HCT116 (cell line): ENCODE results near the gene CNTNAP2. TPM values are rescaled to one million over a fixed set of nuclear protein-coding genes. Genes with fewer than 3 reads are reported as not detected.

Source experiments
- ATAC-seq: fragments of 200-7000 bp; cut with Tn5 transposase; 2 replicates; pipeline ENCODE4 v1.9.1; 2020; ENCODE audit warnings: mild to moderate bottlenecking, moderate library complexity
- BruUV-seq: library from RNA; stranded (reverse); fragments of 400-500 nt; replicated peaks from 2 replicates; lab custom pipeline; 2021; lab: Mats Ljungman, UMichigan
- CTCF ChIA-PET: fragments of 300-600 bp; sonication (Branson Sonifier 250); formaldehyde crosslinking; loops from one replicate; lab custom pipeline; 2021; ENCODE audit warnings: antibody characterized with exemption; lab: Charles Lee
- POLR2A ChIA-PET: fragments of 300-600, 350-600 bp; sonication (Branson Sonifier 250); formaldehyde crosslinking; loops from one replicate; lab custom pipeline; 2021; ENCODE audit warnings: antibody characterized with exemption; lab: Charles Lee
- RAD21 ChIA-PET, 2 experiments: fragments of 300-600 bp; sonication (Branson Sonifier 250); formaldehyde crosslinking; loops; one replicate each; lab custom pipeline; 2023; ENCODE audit warnings: low total read pairs in 2 of 2; ENCODE audit not compliant: uncharacterized antibody in 2 of 2, unreplicated experiment in 2 of 2, low non-redundant PET in 1 of 2; lab: Charles Lee
- DNase-seq: peaks from one replicate; pipeline ENCODE4 v3.0.0-alpha.2; 2010; ENCODE audit warnings: low read depth, low spot score
- H2AFZ ChIP-seq: fragments of 200-600 bp; shearing (Covaris generic), sonication (generic); 2 replicates; pipeline ENCODE4 v1.6.1; 2017; ENCODE audit warnings: low read depth, mixed run types, mixed read lengths, antibody characterized with exemption, low read length; ENCODE audit not compliant: poor library complexity, severe bottlenecking
- H3K27ac ChIP-seq: 2 replicates; pipeline ENCODE4 v1.5.1; 2012; ENCODE audit warnings: low read depth, low read length
- H3K27me3 ChIP-seq: fragments of 200-600 bp; sonication (generic); 2 replicates; pipeline ENCODE4 v1.6.1; 2016; ENCODE audit warnings: mixed run types, low read length, mixed read lengths; ENCODE audit not compliant: insufficient read depth
- H3K36me3 ChIP-seq, 2 experiments: fragments of 200-500 bp in 1 of 2; fragments of 200-600 bp in 1 of 2; sonication (Bioruptor generic) in 1 of 2; sonication (generic) in 1 of 2; 2 replicates each; pipeline versions ENCODE4 v1.5.1 to v1.6.1; 2014 to 2016; ENCODE audit warnings: low read length in 2 of 2, inconsistent platforms in 1 of 2, mixed read lengths in 1 of 2, mixed run types in 1 of 2; ENCODE audit not compliant: insufficient read depth in 2 of 2, control insufficient read depth in 1 of 2
- H3K4me1 ChIP-seq, 2 experiments: fragments of 200-600 bp in 1 of 2; sonication (generic) in 1 of 2; 2 replicates each; pipeline versions ENCODE4 v1.5.1 to v1.6.1; 2012 to 2017; ENCODE audit warnings: low read length in 2 of 2, inconsistent platforms in 1 of 2, mild to moderate bottlenecking in 1 of 2, mixed read lengths in 1 of 2, mixed run types in 1 of 2, moderate library complexity in 1 of 2; ENCODE audit not compliant: insufficient read depth in 2 of 2, control insufficient read depth in 1 of 2
- H3K4me2 ChIP-seq: fragments of 200-600 bp; sonication (generic); 2 replicates; pipeline ENCODE4 v1.6.1; 2017; ENCODE audit warnings: mixed run types, low read length, mixed read lengths
- H3K4me3 ChIP-seq, 2 experiments: fragments of 200-600 bp in 1 of 2; sonication (generic) in 1 of 2; replicated peaks in 1 of 2; 2 replicates each; pipeline ENCODE4 v1.5.1; 2011 to 2016; ENCODE audit warnings: low read length in 2 of 2, control low read depth in 1 of 2, low read depth in 1 of 2, mild to moderate bottlenecking in 1 of 2, mixed read lengths in 1 of 2, mixed run types in 1 of 2
- H3K79me2 ChIP-seq: fragments of 200-600 bp; sonication (generic); 2 replicates; pipeline ENCODE4 v1.6.1; 2017; ENCODE audit warnings: mild to moderate bottlenecking, mixed run types, low read length, moderate library complexity, mixed read lengths; ENCODE audit not compliant: insufficient read depth
- H3K9ac ChIP-seq: fragments of 200-600 bp; sonication (generic); 2 replicates; pipeline ENCODE4 v1.6.1; 2016; ENCODE audit warnings: low read length, mixed read lengths
- H3K9me2 ChIP-seq: fragments of 200-600 bp; sonication (generic), shearing (Covaris generic); 2 replicates; pipeline ENCODE4 v1.6.1; 2017; ENCODE audit warnings: mixed run types, mild to moderate bottlenecking, moderate library complexity; ENCODE audit not compliant: insufficient read depth
- H3K9me3 ChIP-seq, 2 experiments: fragments of 200-500 bp in 1 of 2; fragments of 200-600 bp in 1 of 2; sonication (Bioruptor generic) in 1 of 2; sonication (generic) in 1 of 2; 2 replicates each; pipeline ENCODE4 v1.6.1; 2014 to 2017; ENCODE audit warnings: low read length in 2 of 2, mixed read lengths in 2 of 2, inconsistent platforms in 1 of 2, low read depth in 1 of 2, mild to moderate bottlenecking in 1 of 2, mixed run types in 1 of 2, moderate library complexity in 1 of 2; ENCODE audit not compliant: control insufficient read depth in 1 of 2, insufficient read depth in 1 of 2
- H4K20me1 ChIP-seq: fragments of 200-600 bp; sonication (generic), shearing (Covaris generic); 2 replicates; pipeline ENCODE4 v1.6.1; 2017; ENCODE audit warnings: mixed run types, mild to moderate bottlenecking, moderate library complexity; ENCODE audit not compliant: insufficient read depth
- CBX3 ChIP-seq: IDR thresholded peaks from 2 replicates; pipeline ENCODE4 v1.6.1; 2012; ENCODE audit warnings: low read depth
- EGR1 ChIP-seq: IDR thresholded peaks from 2 replicates; pipeline ENCODE4 v1.6.1; 2012; ENCODE audit warnings: low read depth
- ELF1 ChIP-seq: IDR thresholded peaks from 2 replicates; pipeline ENCODE4 v1.6.1; 2012; ENCODE audit warnings: low read depth, borderline replicate concordance
- EZH2 ChIP-seq: fragments of 200-600 bp; sonication (generic); IDR thresholded peaks from 2 replicates; pipeline ENCODE4 v1.6.1; 2017; ENCODE audit warnings: antibody characterized with exemption, mixed run types
- EZH2phosphoT487 ChIP-seq: fragments of 200-600 bp; IDR thresholded peaks from 2 replicates; pipeline ENCODE4 v1.6.1; 2018; ENCODE audit warnings: antibody characterized with exemption, borderline replicate concordance
- FOSL1 ChIP-seq: IDR thresholded peaks from 2 replicates; pipeline ENCODE4 v1.6.1; 2012; ENCODE audit warnings: low read depth
- JUND ChIP-seq: IDR thresholded peaks from 2 replicates; pipeline ENCODE4 v1.6.1; 2012
- POLR2A ChIP-seq: IDR thresholded peaks from 2 replicates; pipeline ENCODE4 v1.7.0; 2011; ENCODE audit warnings: borderline replicate concordance; ENCODE audit not compliant: insufficient read depth, insufficient read length; ENCODE audit errors: extremely low read depth
- RAD21 ChIP-seq: IDR thresholded peaks from 2 replicates; pipeline ENCODE4 v1.6.1; 2012; ENCODE audit warnings: low read depth, mild to moderate bottlenecking
- SRF ChIP-seq: IDR thresholded peaks from 2 replicates; pipeline ENCODE4 v1.6.1; 2012; ENCODE audit warnings: low read depth
- ZFX ChIP-seq: fragments of 450-650 bp; IDR thresholded peaks from 2 replicates; pipeline ENCODE4 v1.6.1; 2017
- ZNF274 ChIP-seq: fragments of 200-500 bp; sonication (Bioruptor generic); IDR thresholded peaks from 2 replicates; pipeline ENCODE4 v1.6.1; 2014; ENCODE audit warnings: mild to moderate bottlenecking, low read depth, low read length, inconsistent platforms
- intact Hi-C: fragments of 100-400 bp; cut with micrococcal nuclease; formaldehyde crosslinking; loops from 2 replicates; pipeline ENCODE4 v1.10.0; 2022
- total RNA-seq: library from RNA; stranded (reverse); gene quantifications from one replicate; pipeline ENCODE4 v1.2.1, GENCODE V29; 2021; ENCODE audit not compliant: unreplicated experiment
- TF ChIP-seq, protein P1 (sequence below), 3 experiments: fragments of 200-600 bp in 1 of 3; sonication (generic) in 1 of 3; IDR thresholded peaks in 2 of 3; conservative IDR thresholded peaks in 1 of 3; 2 replicates each; pipeline ENCODE4 v1.5.1; 2012 to 2017; ENCODE audit warnings: low read depth in 2 of 3, low read length in 2 of 3, antibody characterized with exemption in 1 of 3, borderline replicate concordance in 1 of 3, control low read depth in 1 of 3, mild to moderate bottlenecking in 1 of 3, mixed read lengths in 1 of 3, mixed run types in 1 of 3, moderate library complexity in 1 of 3; ENCODE audit not compliant: insufficient read depth in 1 of 3
- TF ChIP-seq, protein P2 (sequence below): IDR thresholded peaks from 2 replicates; pipeline ENCODE4 v1.6.1; 2011; ENCODE audit warnings: mild to moderate bottlenecking, low read length, moderate library complexity; ENCODE audit not compliant: insufficient replicate concordance; ENCODE audit errors: extremely low read depth
- TF ChIP-seq, protein P3 (sequence below): IDR thresholded peaks from 2 replicates; pipeline ENCODE4 v1.6.1; 2012; ENCODE audit warnings: low read depth
- TF ChIP-seq, protein P4 (sequence below): IDR thresholded peaks from 2 replicates; pipeline ENCODE4 v1.6.1; 2012

Gene CNTNAP2
- total RNA-seq, 1 experiment from 2014 or later, result 0.37 TPM

DNA sequence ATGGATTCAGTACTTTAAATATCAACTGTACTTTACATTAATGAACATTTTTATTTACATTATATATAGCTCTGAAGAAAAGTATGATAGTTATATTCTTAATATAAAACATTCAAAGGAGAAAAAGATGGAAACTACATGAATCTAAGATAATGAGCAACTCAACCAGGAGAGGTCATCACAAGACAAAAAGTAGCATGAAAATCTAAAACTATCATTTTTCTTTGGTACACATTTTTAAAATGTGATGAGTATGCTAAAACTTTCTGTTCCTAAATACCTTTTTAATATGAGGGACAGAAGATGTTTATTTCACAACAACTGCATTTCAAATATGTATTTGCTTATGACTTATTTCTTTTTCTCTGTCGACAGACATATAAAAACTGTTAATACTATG lies 2.4 kb downstream of the CNTNAP2 start:
- intact Hi-C loops, result no loop called here
- ATAC-seq, result no peak

More for the DNA sequence above, 2.4 kb downstream of the CNTNAP2 start:
- RAD21 ChIA-PET, result no interaction called here
- Histone ChIP-seq H3K9me2 (no peaks in the 10 kb centered on the region), H3K27me3 (no peaks in the 10 kb centered on the region), H4K20me1 (no peaks in the 10 kb centered on the region), H3K79me2 (no peaks in the 10 kb centered on the region), H3K9me3 (peaks cover 4 to 9% of the 10 kb centered on the region in 2 experiments; a peak in 2 of 4 replicates), H3K27ac (no peak overlapping the region), H2AFZ (no peak overlapping the region), H3K4me2 (no peak overlapping the region), H3K4me3 (no peak overlapping the region), H3K9ac (no peak overlapping the region), H3K36me3 (no peaks in the 10 kb centered on the region), H3K4me1 (no peaks in the 10 kb centered on the region)
- CTCF ChIA-PET, result no interaction called here
- POLR2A ChIA-PET, result no interaction called here
- no TSS peak for BruUV-seq
- no peak for DNase-seq
- TF ChIP-seq ZFX (no peak), FOSL1 (no peak), EZH2phosphoT487 (no peak), JUND (no peak), EGR1 (no peak), ZNF274 (no peak), RAD21 (no peak), EZH2 (no peak), CBX3 (no peak), SRF (no peak), ELF1 (no peak), POLR2A (no peak)
- TF ChIP-seq, protein P1, sequence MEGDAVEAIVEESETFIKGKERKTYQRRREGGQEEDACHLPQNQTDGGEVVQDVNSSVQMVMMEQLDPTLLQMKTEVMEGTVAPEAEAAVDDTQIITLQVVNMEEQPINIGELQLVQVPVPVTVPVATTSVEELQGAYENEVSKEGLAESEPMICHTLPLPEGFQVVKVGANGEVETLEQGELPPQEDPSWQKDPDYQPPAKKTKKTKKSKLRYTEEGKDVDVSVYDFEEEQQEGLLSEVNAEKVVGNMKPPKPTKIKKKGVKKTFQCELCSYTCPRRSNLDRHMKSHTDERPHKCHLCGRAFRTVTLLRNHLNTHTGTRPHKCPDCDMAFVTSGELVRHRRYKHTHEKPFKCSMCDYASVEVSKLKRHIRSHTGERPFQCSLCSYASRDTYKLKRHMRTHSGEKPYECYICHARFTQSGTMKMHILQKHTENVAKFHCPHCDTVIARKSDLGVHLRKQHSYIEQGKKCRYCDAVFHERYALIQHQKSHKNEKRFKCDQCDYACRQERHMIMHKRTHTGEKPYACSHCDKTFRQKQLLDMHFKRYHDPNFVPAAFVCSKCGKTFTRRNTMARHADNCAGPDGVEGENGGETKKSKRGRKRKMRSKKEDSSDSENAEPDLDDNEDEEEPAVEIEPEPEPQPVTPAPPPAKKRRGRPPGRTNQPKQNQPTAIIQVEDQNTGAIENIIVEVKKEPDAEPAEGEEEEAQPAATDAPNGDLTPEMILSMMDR (IDR thresholded peaks at IDR 0.05 in 2 of 3, conservative IDR thresholded peaks at IDR 0.05 in 1 of 3; ENCODE audit: borderline replicate concordance in 1 of 3, insufficient read depth in 1 of 3, low read depth in 2 of 3, low read length in 2 of 3), result no peak
- TF ChIP-seq, protein P2, sequence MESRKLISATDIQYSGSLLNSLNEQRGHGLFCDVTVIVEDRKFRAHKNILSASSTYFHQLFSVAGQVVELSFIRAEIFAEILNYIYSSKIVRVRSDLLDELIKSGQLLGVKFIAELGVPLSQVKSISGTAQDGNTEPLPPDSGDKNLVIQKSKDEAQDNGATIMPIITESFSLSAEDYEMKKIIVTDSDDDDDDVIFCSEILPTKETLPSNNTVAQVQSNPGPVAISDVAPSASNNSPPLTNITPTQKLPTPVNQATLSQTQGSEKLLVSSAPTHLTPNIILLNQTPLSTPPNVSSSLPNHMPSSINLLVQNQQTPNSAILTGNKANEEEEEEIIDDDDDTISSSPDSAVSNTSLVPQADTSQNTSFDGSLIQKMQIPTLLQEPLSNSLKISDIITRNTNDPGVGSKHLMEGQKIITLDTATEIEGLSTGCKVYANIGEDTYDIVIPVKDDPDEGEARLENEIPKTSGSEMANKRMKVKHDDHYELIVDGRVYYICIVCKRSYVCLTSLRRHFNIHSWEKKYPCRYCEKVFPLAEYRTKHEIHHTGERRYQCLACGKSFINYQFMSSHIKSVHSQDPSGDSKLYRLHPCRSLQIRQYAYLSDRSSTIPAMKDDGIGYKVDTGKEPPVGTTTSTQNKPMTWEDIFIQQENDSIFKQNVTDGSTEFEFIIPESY, result no peak
- TF ChIP-seq, protein P3, sequence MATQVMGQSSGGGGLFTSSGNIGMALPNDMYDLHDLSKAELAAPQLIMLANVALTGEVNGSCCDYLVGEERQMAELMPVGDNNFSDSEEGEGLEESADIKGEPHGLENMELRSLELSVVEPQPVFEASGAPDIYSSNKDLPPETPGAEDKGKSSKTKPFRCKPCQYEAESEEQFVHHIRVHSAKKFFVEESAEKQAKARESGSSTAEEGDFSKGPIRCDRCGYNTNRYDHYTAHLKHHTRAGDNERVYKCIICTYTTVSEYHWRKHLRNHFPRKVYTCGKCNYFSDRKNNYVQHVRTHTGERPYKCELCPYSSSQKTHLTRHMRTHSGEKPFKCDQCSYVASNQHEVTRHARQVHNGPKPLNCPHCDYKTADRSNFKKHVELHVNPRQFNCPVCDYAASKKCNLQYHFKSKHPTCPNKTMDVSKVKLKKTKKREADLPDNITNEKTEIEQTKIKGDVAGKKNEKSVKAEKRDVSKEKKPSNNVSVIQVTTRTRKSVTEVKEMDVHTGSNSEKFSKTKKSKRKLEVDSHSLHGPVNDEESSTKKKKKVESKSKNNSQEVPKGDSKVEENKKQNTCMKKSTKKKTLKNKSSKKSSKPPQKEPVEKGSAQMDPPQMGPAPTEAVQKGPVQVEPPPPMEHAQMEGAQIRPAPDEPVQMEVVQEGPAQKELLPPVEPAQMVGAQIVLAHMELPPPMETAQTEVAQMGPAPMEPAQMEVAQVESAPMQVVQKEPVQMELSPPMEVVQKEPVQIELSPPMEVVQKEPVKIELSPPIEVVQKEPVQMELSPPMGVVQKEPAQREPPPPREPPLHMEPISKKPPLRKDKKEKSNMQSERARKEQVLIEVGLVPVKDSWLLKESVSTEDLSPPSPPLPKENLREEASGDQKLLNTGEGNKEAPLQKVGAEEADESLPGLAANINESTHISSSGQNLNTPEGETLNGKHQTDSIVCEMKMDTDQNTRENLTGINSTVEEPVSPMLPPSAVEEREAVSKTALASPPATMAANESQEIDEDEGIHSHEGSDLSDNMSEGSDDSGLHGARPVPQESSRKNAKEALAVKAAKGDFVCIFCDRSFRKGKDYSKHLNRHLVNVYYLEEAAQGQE, result no peak
- TF ChIP-seq, protein P4, sequence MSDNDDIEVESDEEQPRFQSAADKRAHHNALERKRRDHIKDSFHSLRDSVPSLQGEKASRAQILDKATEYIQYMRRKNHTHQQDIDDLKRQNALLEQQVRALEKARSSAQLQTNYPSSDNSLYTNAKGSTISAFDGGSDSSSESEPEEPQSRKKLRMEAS, result no peak
